Bronchial epithelial cell (primary cell): ENCODE measurements around the gene MARK2. TPM values are rescaled to one million over a fixed set of nuclear protein-coding genes. Genes with fewer than 3 reads are reported as not detected.

ENCODE experiments used
- DNase-seq: peaks from one replicate; pipeline ENCODE4 v3.0.0-alpha.2; 2010; ENCODE audit warnings: low read depth
- FAIRE-seq: peaks from 2 replicates; lab custom pipeline; 2011; peaks lifted over from hg19 to GRCh38; lab: Jason Lieb, UNC
- H3K27me3 ChIP-seq: 2 replicates; pipeline ENCODE4 v1.5.1; 2011; ENCODE audit warnings: low read length; ENCODE audit not compliant: control insufficient read depth, insufficient read depth
- H3K36me3 ChIP-seq: 2 replicates; pipeline ENCODE4 v1.5.1; 2011; ENCODE audit warnings: low read length; ENCODE audit not compliant: control insufficient read depth, insufficient read depth
- H3K4me3 ChIP-seq: 2 replicates; pipeline ENCODE4 v1.5.1; 2011; ENCODE audit warnings: mild to moderate bottlenecking, low read depth, low read length, control low read depth
- total RNA-seq: library from RNA; depleted of rRNA; stranded (reverse); fragments of >200 nt; gene quantifications from 2 replicates; pipeline ENCODE4 v1.2.1, GENCODE V29; 2014
- TF ChIP-seq, protein P1 (sequence below): IDR thresholded peaks from 2 replicates; pipeline ENCODE4 v1.5.1; 2011; ENCODE audit warnings: mild to moderate bottlenecking, moderate library complexity, low read length, control low read depth, inconsistent platforms; ENCODE audit not compliant: insufficient read depth, severe bottlenecking

Gene MARK2
- total RNA-seq, 1 donor from 2014 or later = 10.5 TPM

DNA sequence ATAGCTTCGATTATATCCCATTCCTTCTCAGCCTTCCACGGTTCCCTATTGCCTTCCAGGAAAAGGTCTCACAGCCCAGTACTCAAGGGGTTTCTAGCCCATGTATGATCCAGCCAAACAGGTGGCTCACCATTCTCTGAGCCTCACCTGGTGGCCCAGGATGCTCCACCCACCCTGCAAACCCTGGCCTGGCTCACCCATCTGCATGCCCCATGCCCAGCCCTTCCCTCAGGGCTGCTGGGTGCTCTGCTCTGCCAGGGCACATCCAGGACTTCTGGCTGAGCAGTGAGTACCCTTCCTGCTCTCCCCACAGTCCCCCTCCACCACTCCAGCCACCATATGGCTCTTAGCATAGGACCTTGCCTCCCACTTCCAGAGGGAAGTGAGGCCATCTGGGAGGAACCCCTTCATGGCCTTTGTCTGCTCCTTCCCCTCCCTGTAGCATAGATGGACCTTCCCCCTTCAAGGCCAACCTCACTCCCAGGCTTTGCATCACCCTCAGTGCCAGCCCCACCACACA, 83.8 kb downstream of the MARK2 start:
- DNase-seq (no peak), FAIRE-seq (no peak)
- H3K36me3 ChIP-seq = no peaks in the 10 kb centered on the region
- TF ChIP-seq, protein P1, sequence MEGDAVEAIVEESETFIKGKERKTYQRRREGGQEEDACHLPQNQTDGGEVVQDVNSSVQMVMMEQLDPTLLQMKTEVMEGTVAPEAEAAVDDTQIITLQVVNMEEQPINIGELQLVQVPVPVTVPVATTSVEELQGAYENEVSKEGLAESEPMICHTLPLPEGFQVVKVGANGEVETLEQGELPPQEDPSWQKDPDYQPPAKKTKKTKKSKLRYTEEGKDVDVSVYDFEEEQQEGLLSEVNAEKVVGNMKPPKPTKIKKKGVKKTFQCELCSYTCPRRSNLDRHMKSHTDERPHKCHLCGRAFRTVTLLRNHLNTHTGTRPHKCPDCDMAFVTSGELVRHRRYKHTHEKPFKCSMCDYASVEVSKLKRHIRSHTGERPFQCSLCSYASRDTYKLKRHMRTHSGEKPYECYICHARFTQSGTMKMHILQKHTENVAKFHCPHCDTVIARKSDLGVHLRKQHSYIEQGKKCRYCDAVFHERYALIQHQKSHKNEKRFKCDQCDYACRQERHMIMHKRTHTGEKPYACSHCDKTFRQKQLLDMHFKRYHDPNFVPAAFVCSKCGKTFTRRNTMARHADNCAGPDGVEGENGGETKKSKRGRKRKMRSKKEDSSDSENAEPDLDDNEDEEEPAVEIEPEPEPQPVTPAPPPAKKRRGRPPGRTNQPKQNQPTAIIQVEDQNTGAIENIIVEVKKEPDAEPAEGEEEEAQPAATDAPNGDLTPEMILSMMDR = no peak
- no peak overlapping the region for H3K4me3 ChIP-seq
- no peaks in the 10 kb centered on the region for H3K27me3 ChIP-seq

DNA sequence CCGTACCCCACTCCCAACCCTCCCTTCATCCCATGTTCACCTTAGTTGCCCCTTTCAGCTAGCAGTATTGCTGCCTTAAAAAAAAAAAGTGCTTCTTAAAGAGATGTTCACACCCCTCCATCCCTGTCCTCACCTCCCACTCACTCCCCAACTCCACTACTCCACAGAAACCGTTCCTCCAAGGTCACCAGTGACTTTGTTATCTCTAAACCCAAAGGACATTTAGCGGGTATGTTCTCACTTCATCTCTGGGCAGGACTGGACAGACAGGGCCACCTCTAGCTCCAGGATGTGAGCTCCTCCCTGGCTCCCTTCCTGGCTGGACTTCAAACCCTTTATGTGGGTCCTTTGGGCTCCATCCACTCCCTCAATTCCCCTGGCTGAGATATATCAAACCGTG, 84.4 kb downstream of the MARK2 start:
- TF ChIP-seq, protein P1 = no peak
- Histone ChIP-seq H3K27me3 (no peaks in the 10 kb centered on the region), H3K4me3 (no peak overlapping the region), H3K36me3 (no peaks in the 10 kb centered on the region)
- DNase-seq (no peak), FAIRE-seq (no peak)

DNA sequence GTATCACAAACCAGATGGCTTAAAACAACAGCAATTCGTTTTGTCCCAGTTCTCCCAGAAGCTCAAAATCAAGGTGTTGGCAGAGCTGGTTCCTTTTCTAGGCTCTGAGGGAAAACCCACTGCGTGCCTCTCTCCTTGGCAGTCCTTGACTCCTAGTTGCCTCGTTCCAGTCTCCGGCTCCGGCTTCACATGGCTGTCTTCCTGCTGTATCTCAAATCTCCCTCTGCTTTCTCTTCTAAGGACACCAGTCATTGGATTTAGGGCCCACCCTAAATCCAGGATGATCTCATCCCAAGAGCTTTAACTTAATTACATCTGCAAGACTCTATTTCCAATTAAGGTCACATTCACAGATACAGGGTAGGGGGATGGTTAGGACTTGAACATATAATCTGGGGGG, 90.7 kb downstream of the MARK2 start:
- Histone ChIP-seq H3K4me3 (no peak overlapping the region), H3K27me3 (peaks cover 1% of the 10 kb centered on the region), H3K36me3 (no peaks in the 10 kb centered on the region)
- DNase-seq (no peak), FAIRE-seq (no peak)
- TF ChIP-seq, protein P1 = no peak

DNA sequence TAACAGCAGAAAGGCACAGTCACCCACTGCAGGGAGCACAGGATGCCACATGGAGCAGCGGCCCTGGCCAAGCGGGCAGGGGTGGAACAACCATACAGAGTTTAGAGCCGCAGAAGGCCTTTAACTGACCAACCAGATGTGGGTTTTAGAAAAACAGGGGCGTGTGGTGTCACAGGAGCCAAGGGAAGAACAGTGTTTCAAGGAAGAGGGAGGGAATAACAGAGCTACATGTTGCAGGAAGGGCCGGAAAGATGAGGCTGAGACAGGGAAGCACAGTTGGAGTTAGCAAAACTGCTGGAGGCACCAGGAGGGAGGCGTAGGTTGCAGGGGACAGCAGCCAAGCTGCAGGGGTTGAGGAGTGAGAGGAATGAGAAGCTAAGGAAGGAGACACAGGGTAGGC, 92.1 kb downstream of the MARK2 start:
- H3K27me3 ChIP-seq = peaks cover 1% of the 10 kb centered on the region
- H3K4me3 ChIP-seq = no peak overlapping the region
- no peaks in the 10 kb centered on the region for H3K36me3 ChIP-seq
- no peak for DNase-seq
- TF ChIP-seq, protein P1 = no peak
- FAIRE-seq = no peak

DNA sequence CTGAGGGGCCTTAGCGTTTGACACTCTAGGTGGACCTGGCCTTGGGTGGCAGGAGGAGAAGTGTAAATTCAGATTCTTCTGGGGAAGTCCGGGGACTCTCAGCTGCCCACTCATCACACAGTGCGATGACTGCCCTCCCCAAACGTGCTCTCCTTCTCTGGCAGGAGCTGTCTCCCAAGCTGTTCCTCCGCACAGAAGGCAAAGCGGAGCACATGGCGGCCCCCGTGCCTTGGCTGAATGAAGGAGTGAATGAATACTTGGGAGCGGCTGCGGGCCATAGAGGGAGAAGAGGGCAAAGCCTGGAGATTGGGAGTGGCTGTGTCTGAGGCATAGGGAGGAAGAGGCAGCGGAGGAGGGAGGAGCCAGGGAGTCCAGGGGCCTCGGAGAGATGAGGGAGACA, 93.0 kb downstream of the MARK2 start:
- no peaks in the 10 kb centered on the region for H3K36me3 ChIP-seq
- FAIRE-seq (no peak), DNase-seq (no peak)
- H3K27me3 ChIP-seq = peaks cover 1% of the 10 kb centered on the region
- TF ChIP-seq, protein P1 = no peak
- H3K4me3 ChIP-seq = no peak overlapping the region

DNA sequence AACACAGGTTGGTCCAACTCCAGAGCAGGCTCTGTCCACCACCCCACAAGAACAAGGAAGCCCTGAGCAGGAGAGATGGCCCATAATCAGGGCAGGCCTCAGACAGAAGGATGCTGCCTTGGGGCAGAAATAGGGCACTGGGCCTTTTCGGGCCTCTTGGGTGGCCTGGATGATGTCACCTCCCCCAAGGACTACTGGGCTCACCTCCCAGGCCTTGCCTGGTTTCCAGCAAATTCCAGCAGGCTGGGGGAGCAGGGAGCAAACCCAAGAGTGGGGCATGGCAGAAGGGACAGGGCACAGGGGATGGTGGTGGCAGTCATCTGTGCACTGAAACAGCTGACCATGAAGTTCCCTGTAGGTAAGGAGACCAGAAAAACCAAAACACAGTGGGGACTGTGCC, 94.5 kb downstream of the MARK2 start:
- H3K4me3 ChIP-seq = no peak overlapping the region
- no peaks in the 10 kb centered on the region for H3K36me3 ChIP-seq
- no peak for FAIRE-seq
- no peak for DNase-seq
- TF ChIP-seq, protein P1 = no peak
- peaks cover 1% of the 10 kb centered on the region for H3K27me3 ChIP-seq
